HFF-Myc (cell line): ENCODE data around the gene SKP1.

Source experiments
- DNase-seq: peaks from one replicate; pipeline ENCODE4 v3.0.0-alpha.2; 2011; ENCODE audit warnings: low read depth; ENCODE audit errors: extremely low read depth
- H3K4me3 ChIP-seq: replicated peaks from 2 replicates; pipeline ENCODE4 v1.5.1; 2011; ENCODE audit warnings: low read depth, mild to moderate bottlenecking, control low read depth, low read length
- CTCF ChIP-seq: IDR thresholded peaks from 2 replicates; pipeline ENCODE4 v1.5.1; 2012; ENCODE audit warnings: mild to moderate bottlenecking, low read depth, low read length, control low read depth; ENCODE audit errors: missing control alignments

The SKP1 gene

DNA sequence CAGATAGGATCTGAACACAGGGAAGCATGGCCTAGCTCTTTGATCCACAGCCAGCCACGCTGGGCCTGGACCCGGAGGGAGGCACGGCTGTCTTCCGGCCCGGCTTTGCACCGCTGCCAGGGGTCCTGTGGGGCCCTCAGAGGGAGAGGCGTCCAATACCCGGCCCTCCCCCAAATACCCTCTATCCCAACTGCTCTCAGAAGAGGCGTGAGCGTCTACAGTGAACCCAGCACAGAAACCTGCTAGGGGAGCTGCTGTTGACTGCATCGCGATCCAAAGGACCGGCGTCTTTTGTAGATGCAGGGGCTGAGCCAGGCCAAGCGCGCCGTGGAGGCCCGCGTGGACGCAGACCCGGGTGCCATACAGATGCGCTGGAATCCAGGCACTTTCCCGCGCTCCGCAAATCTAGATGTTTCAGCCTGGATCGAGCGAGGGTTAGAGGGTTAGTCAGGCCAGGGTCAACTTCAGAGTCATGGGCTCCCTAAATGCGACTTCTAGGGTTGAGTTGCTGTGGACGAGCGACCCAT lies 63.3 kb downstream of the SKP1 start:
- TF ChIP-seq CTCF, result no peak
- H3K4me3 ChIP-seq, result no peak overlapping the region
- DNase-seq, result no peak

DNA sequence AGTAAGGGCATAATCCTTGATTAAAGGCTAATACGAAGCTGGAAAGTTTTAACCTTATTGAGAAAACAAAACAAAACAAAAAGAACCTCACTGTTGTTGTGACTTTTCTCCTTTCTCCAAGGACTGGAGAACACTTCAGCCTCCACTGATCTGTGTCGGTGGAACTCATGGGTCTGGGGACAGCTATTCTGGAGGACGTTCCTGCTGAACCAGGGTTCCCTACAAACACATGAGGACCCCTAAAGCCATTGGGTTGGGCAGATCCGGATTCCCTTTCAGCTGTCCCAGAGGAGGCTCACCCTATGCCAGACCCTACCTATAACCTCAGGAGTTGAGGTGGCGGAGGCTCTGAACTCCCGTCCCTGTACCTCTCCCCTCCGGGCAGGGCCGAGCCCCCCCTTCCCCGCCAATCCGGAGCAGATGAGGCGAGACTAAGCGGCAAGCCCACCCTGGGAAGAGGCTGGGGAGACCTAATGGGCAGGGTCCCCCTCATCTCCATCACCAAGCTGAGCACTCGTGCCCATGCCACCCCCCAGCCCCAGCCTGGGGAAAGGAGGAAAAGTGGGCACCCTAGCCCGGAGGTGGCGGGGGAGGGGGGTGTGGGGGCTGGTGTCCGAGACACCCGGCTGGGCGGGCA lies 63.9 kb downstream of the SKP1 start:
- DNase-seq, result no peak
- H3K4me3 ChIP-seq, result no peak overlapping the region
- no peak for TF ChIP-seq CTCF

DNA sequence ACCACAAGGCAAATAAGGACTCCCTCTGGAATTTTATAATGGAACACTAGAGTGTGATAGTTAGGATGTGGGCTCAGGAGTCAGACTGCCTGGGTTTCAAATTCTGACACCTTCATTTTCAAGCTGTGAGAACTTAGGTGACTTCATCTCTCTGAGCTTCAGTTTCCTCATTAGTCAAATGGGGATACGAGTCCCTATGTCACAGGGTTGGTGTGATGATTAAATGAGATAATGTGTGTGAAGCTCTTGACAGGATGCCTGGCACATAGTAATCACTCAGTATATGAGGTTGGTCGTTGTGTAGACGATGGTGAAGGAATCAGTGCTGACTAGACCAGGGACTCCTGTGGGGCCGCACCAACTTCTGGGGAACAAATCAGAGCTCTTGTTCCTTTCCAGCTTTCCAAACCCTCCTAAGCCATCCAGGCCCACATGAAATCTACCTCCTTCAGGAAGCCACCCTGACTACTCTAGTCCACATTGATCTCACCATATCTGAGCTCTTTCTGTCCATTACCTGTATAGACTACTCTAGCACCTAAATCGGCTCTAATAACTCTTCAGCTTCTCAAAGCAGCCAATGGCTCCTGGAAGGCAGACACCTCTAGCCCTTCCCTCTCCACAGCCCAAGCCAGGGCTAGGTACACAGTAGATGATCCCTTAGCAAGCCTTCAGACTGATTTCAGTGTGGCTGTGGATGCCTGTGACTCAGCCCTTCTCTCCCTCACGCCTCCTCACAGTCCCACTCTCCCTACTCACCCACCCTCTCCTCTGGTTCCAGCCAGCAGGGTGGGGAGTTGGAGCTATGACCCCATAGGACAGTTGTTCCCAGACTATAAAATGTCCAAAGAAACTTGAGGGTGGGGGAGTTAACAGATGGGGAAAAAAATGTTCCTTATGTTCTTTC lies 64.8 kb downstream of the SKP1 start:
- H3K4me3 ChIP-seq, result no peak overlapping the region
- no peak for DNase-seq
- TF ChIP-seq CTCF, result no peak

- TF ChIP-seq CTCF, result no peak
- H3K4me3 ChIP-seq, result no peak overlapping the region
- no peak for DNase-seq
Observed at GRCh38 chr5:134110382-134110781, 66.4 kb downstream of the SKP1 start.

DNA sequence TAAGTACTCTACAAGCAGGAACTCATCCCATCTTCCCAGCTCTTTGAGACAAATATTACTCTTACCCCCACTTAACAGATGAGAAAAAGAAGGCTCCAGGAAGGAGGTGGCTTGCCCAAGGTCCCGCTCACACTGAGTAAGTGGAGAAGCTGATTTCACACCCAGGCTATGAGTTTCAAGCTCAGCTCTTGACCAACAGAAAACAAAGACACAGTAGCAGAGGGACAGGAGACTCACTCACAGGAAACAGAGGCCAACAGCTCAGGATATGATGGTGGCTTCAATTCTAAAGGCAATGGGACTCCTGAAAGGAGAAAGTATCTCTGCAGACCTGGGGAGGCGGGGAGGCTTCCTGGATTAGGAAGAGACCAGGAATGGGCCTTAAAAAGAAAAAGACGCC lies 69.0 kb downstream of the SKP1 start:
- H3K4me3 ChIP-seq, result no peak overlapping the region
- DNase-seq, result no peak
- TF ChIP-seq CTCF, result no peak

DNA sequence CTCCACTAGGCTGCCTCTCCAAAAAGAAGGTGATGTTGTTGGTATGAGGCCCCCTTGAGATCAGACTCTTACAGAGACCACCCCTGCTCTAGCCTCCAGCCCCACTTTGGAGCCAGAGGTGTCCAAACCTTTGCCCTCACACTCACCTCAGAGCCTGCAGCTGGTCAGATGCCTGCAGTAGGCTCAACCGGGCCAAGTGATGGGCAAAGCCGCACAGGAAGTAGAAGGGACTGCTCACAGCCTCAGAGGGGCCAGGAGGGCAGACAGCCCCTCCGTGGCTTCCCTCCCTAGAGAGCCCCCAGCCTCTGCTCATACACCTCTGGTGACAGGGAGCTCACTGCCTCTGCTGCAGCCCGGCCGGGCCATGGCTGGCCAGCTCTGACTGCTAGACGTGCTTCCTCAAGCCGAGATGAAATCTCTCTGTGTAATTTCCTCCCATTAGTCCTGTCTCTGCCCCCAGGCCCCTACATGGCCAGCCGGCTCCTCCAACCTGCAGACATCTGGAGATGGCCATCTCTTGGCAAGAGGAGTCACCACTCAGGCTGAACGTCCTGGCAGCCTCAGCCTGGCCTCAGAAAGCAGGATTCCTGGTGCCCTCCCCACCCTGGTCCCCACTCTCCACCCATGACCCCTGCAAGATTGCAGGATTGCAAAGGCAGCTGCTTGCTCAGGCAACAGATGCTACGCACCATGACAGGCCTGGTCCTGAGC lies 69.6 kb downstream of the SKP1 start:
- no peak for TF ChIP-seq CTCF
- DNase-seq, result no peak
- H3K4me3 ChIP-seq, result no peak overlapping the region
